GM19455 (cell line): ENCODE measurements around the gene CAMK2N1.

Source experiments
- ATAC-seq: cut with Tn5 transposase; IDR thresholded peaks from one replicate; pipeline ENCODE4 v1.9.1; 2021; ENCODE audit not compliant: unreplicated experiment

Gene CAMK2N1

GRCh38 chr1:20446796-20447195 lies 39.2 kb downstream of the CAMK2N1 start:
- no peak for ATAC-seq

GRCh38 chr1:20445956-20446355 lies 40.1 kb downstream of the CAMK2N1 start:
- no peak for ATAC-seq

DNA sequence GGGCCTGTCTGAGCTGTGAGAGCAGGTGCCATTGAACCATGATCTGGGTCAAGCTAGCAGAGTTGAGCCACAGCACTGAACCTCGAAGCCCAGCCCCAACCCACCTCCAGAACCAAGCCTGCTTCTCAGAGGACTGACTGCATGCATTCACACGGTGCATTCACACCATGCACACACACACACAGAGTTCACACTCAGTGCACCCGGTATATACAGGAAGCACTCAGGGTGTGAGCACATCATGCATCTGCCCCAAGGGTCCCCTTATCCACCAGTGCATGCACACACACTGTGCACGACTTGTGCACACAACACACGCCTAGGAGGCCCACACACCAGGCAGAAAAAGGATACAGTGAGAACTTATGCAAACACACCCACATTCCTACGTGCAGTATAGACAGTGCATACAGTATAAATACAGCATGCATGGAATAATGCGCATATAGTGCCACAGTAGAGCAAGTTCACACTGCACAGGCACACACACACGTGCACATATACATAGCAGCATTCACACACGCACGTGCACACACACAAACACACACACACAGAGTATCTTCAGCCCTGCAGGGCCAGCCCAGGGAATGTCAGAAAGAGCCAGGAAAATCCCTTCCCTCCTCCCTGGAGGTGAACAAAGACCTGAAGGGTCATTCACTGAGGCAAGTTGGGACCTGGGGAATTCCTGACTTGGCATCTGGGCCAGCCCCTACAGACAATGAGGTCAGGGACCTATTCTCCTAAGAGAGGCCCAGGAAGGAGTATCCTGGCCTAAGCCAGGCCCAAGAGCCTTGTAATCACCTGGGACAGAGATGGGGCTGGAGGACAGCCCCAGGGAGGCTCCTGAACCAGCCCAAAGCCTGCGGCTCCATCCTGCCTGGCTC lies 42.1 kb downstream of the CAMK2N1 start:
- ATAC-seq: no peak

- ATAC-seq: no peak
Observed at GRCh38 chr1:20442920-20443625, 42.9 kb downstream of the CAMK2N1 start.

- no peak for ATAC-seq
Observed at GRCh38 chr1:20440785-20441200, 45.2 kb downstream of the CAMK2N1 start.

DNA sequence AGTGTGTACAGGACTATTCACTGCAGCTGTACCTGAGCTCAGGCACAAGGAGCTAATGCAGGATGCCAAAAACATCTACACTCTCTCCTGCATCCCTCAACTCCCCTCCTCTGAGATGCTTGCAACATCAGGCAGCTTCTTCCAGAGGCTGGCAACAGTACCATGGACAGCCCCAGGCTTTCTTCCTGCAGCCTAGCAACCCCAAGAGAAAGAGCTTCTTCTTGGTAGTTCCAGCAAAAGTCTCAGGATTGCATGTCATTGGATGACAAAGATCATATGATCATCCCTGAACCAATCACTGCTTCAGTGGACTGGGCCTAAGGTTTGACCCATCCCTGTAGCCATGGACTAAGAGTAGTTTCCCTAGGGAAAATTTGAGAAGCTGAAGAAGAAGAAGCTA lies 46.7 kb downstream of the CAMK2N1 start:
- ATAC-seq: no peak

DNA sequence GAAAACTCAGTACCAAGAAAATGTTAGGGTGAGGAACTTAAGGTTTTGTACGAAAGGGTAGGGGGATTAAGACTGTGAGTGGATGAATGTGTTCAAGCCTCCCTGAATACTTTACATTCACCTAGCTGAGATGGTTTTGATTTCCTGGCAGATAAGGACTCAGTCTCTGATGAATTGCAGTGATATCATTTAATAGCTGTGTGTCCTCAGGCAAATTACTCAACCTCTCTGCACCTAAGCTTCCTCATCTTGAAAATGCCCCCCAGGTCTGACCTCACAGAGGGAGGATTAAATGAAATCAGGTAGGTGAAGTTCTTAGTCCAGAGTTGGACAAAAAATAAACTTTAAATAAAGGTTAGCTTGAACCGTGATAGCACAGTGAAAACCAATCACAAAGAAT lies 48.4 kb downstream of the CAMK2N1 start:
- ATAC-seq: no peak

GRCh38 chr1:20432891-20433290 lies 53.1 kb downstream of the CAMK2N1 start:
- ATAC-seq: no peak
